SK-MEL-5 (cell line): ENCODE measurements around the gene LDLRAD2. TPM values are rescaled to one million over a fixed set of nuclear protein-coding genes. Genes with fewer than 3 reads are reported as not detected.

Experiments
- DNase-seq: peaks from one replicate; pipeline ENCODE4 v3.0.0-alpha.2; 2016; ENCODE audit warnings: low read depth, low spot score
- in situ Hi-C: cut with HindIII; loops from 2 replicates; pipeline ENCODE4 v1.10.0; 2016; ENCODE audit warnings: low sequenced_read_pairs, high pct_unique_total_duplicates, low pct_unique_long_range_greater_than_20kb
- total RNA-seq: library from RNA; depleted of rRNA; stranded (reverse); fragments of >200 nt; shearing (Covaris generic); gene quantifications from 2 replicates; pipeline ENCODE4 v1.2.3, GENCODE V29; 2014

The LDLRAD2 gene
- total RNA-seq, 1 experiment from 2014 or later, result not detected

DNA sequence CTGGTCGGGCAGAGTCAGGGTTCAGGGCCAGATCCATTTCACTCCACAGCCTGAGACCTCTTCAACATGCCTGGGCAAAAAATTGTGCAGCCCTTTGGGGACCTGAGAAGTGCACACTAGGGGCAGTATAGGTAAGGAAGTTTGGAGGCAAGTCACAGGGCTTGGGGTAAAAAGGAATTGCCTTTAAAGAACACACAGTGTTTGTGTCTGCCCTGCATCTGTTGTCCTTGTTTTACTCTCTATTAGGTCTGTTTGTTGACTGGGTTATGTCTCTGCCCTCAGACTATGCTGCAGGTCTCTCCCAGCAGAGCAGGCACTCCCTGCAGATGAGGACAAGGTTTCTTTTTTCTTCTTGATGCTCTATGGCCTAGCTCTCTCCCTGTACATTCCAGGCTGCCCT, 22.0 kb downstream of the LDLRAD2 start:
- in situ Hi-C loops, result no loop called here
- no peak for DNase-seq

- DNase-seq, result no peak
- in situ Hi-C loops, result no loop called here
Observed at GRCh38 chr1:21834666-21835065, 22.6 kb downstream of the LDLRAD2 start.

DNA sequence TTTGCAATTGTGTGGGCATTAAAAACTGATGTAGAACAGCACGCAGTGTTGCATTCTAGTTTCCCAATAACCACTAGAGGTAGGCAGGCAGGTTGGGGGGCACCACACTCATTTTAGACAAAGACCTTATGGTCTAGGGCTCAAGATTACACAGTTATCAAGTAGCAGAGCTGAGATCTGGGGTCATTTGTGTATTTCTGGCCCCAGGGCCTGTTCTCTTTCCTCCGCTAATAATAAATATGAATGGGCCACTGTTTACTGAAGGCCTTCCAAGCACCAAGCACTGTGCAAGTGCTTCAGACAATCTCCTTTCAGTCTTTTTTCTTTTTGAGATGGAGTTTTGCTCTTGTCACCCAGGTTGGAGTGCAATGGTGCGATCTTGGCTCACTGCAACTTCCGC, 23.9 kb downstream of the LDLRAD2 start:
- peak; percentile 94 for DNase-seq
- in situ Hi-C loops, result no loop called here

DNA sequence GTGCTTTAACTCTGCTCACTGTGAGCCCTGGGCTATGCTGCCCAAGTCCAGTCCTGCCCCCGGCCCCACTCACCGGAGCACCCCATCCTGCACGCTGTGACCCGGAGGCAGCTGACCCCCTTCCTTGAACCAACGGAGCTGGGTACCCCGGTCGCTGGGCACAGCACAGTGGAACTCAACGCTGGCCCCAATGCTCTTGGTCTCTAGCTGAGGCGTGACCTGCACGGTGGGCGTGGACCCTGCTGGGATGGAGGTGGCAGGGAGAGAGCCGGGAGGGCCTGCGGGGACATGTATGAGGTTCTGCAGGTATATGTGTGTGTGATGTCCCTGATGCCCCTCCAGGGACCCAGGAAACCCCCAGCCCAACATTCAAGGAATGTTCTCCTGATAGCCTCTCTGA, 24.7 kb downstream of the LDLRAD2 start:
- in situ Hi-C loops, result no loop called here

DNA sequence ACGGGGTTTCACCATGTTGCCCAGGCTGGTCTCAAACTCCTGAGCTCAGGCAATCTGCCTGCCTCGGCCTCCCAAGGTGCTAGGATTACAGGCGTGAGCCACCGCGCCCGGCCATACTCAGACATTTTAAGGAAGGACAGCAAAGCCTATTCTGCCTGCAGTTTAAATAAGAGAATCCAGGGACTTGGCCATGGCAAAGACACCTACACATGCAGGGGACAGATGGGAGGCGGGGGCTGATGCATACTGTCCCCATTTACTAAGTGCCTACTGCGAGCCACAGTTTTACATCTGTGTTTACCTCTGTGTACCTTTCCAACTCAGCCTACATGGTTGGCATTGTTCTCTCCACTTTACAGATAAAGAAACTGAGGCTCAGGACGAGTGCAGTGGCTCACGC, 25.4 kb downstream of the LDLRAD2 start:
- in situ Hi-C loops, result no loop called here
- no peak for DNase-seq

More for the DNA sequence above, 24.7 kb downstream of the LDLRAD2 start:
- no peak for DNase-seq

DNA sequence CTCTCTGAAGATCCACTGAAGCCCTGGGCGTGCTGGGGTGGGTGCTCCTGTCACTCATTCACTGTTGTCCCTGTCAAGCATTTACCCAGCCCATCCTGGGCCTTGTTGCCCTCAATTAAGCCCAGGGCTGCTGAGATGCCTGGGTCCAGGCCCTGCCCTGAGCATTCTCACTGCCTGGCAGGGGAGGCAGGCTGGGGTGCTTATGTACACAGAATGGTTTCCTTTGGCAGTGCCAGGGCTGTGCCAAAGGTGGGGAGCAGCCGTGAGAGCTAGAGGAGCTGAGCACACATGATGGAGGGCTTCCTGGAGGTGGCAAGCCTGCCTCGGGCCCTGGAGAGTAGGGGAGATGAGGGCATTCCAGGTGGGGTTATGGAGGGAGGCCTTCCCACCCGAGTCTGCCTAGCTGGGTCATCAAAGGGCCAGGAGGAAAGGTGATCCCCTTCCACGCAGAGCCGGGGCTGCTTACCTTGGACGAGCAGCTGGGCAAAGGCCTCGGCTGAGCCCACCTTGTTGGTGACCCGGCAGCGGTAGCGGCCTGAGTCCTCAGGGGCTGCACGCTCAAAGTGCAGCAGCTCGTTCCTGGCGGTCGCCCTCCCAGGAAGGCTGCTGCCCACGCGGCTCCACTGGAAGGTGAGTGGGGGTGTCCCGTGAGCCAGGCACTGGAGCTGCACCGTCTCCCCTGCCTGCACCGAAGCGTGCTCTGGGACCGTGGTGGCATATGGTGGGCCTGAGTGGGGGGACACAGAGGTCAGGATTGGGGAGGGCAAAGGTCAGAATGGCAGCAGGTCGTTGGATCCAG, 26.5 kb downstream of the LDLRAD2 start:
- no peak for DNase-seq

GRCh38 chr1:21839337-21840037, 27.4 kb downstream of the LDLRAD2 start:
- DNase-seq, result no peak
- in situ Hi-C loops, result no loop called here

More for the DNA sequence above, 26.5 kb downstream of the LDLRAD2 start:
- in situ Hi-C loops, result no loop called here

- in situ Hi-C loops, result no loop called here
- DNase-seq, result no peak
Observed at GRCh38 chr1:21840981-21841380, 28.9 kb downstream of the LDLRAD2 start.

- no peak for DNase-seq
- in situ Hi-C loops, result no loop called here
Observed at GRCh38 chr1:21841852-21842466, 29.9 kb downstream of the LDLRAD2 start.

- no peak for DNase-seq
- in situ Hi-C loops, result no loop called here
Observed at GRCh38 chr1:21842606-21843162, 30.6 kb downstream of the LDLRAD2 start.

- no peak for DNase-seq
- in situ Hi-C loops, result no loop called here
Observed at GRCh38 chr1:21843208-21843607, 31.1 kb downstream of the LDLRAD2 start.

- no peak for DNase-seq
- in situ Hi-C loops, result no loop called here
Observed at GRCh38 chr1:21843996-21844395, 31.9 kb downstream of the LDLRAD2 start.

DNA sequence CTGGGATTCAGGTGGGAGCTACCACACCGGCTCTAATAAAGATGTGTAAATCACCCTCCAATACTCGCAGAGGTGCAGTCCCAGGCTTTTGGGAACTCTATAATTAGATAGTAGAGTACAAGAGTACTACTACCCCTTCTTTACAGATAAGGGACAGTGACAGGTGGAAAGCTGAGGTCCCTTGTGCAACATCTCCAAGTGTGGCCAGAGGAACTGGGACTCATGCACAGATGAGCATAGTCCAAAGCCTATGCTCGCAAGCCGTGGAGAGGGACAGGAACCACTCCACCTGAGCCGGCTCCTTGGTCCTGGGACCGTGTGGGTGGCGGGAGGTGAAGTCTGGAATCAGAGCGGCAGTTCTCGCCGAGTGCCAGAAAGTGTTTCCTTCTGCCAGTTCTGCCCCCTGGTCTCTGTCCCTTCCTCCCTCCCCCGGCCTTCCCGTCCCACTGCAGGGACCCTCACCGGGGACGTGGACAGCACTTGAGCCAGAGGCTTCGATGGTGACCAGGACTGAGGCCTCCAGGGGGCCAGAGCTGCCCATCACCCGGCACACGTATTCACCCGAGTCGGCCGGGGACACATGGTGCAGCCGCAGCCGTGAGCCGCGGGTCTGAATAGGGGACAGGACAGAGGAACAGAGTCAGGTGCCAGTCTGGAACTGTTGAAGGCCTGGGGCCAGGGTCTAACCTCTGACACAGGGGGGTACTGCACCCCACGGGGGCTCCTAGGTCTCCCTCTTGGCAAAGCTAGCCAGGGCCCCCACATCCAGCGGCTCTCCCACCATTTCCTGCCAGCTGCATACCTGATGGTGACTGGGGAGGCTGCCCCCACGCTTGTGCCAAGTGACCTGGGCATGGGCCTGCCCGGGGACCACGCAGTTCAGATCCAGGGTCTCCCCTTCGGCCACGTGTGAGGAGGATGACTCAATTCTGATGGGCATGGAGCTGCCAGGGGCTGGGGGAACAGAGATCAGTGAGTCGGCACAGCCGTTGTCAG, 33.9 kb downstream of the LDLRAD2 start:
- no peak for DNase-seq
- in situ Hi-C loops, result no loop called here

- in situ Hi-C loops, result no loop called here
- DNase-seq, result no peak
Observed at GRCh38 chr1:21847223-21848205, 35.4 kb downstream of the LDLRAD2 start.

GRCh38 chr1:21848524-21849174, 36.6 kb downstream of the LDLRAD2 start:
- in situ Hi-C loops, result no loop called here

More at GRCh38 chr1:21848524-21849174, 36.6 kb downstream of the LDLRAD2 start:
- no peak for DNase-seq
